Ureter (tissue), 1 donor: ENCODE data around the gene APRT. TPM values are rescaled to one million over a fixed set of nuclear protein-coding genes. Genes with fewer than 3 reads are reported as not detected.
"Not testable (repeated sequence)": the region's sequence is repeated elsewhere in the genome, so short reads cannot be mapped to it uniquely, and the experiment has no call there.

Experiments used
- DNase-seq: peaks from one replicate; pipeline ENCODE4 v3.0.0-alpha.2; 2020; ENCODE audit warnings: low spot score
- total RNA-seq: library from RNA; stranded (reverse); gene quantifications from one replicate; pipeline ENCODE4 v1.2.4, GENCODE V29; 2023
- donor health status: DM: yes; HTN: yes; CAD: no.

Gene APRT
- total RNA-seq, 1 donor from 2014 or later, result 152 TPM

- peak; percentile 81 for DNase-seq
These were observed 38.6 kb downstream of the APRT start for GRCh38 chr16:88772871-88773811.

- DNase-seq, result not testable (repeated sequence)
These were observed 39.9 kb downstream of the APRT start for GRCh38 chr16:88771781-88772180.

GRCh38 chr16:88771294-88771772 is 40.4 kb downstream of the APRT start:
- no peak for DNase-seq

GRCh38 chr16:88770461-88771293 is 41.1 kb downstream of the APRT start:
- DNase-seq, result peak; percentile 86

- DNase-seq, result peak; percentile 67
These were observed 41.9 kb downstream of the APRT start for GRCh38 chr16:88769617-88770460.

GRCh38 chr16:88768071-88768783 is 43.5 kb downstream of the APRT start:
- no peak for DNase-seq

GRCh38 chr16:88767546-88768070 is 44.1 kb downstream of the APRT start:
- no peak for DNase-seq

- DNase-seq, result no peak
These were observed 44.8 kb downstream of the APRT start for GRCh38 chr16:88766975-88767374.

- DNase-seq, result peak; percentile 82
These were observed 46.8 kb downstream of the APRT start for GRCh38 chr16:88764913-88765349.

GRCh38 chr16:88764080-88764479 is 47.6 kb downstream of the APRT start:
- no peak for DNase-seq

- no peak for DNase-seq
These were observed 48.1 kb downstream of the APRT start for GRCh38 chr16:88763502-88764053.

- no peak for DNase-seq
These were observed 48.8 kb downstream of the APRT start for GRCh38 chr16:88762941-88763340.

- no peak for DNase-seq
These were observed 49.4 kb downstream of the APRT start for GRCh38 chr16:88762258-88762870.

- no peak for DNase-seq
These were observed 49.9 kb downstream of the APRT start for GRCh38 chr16:88761830-88762229.

- no peak for DNase-seq
These were observed 50.6 kb downstream of the APRT start for GRCh38 chr16:88761143-88761534.

- DNase-seq, result no peak
These were observed 51.1 kb downstream of the APRT start for GRCh38 chr16:88760424-88761142.

GRCh38 chr16:88759976-88760350 is 51.8 kb downstream of the APRT start:
- DNase-seq, result no peak
